ENCODE results near the gene GALNT17.
"Not testable (repeated sequence)": the region's sequence is repeated elsewhere in the genome, so short reads cannot be mapped to it uniquely, and the experiment has no call there.

GALNT17 gene

GRCh38 chr7:71638108-71638507, 506.2 kb downstream of the GALNT17 start:
- no peak for DNase-seq

GRCh38 chr7:71639382-71640085, 507.6 kb downstream of the GALNT17 start:
- DNase-seq, result no peak

- DNase-seq, result not testable (repeated sequence)
Measured at GRCh38 chr7:71643031-71643430, 511.1 kb downstream of the GALNT17 start.

GRCh38 chr7:71645836-71646235, 513.9 kb downstream of the GALNT17 start:
- DNase-seq, result no peak

GRCh38 chr7:71649812-71650211, 517.9 kb downstream of the GALNT17 start:
- no peak for DNase-seq

GRCh38 chr7:71650653-71651337, 518.9 kb downstream of the GALNT17 start:
- no peak for DNase-seq

- DNase-seq, result no peak
Measured at GRCh38 chr7:71652510-71652909, 520.6 kb downstream of the GALNT17 start.

GRCh38 chr7:71657386-71657785, 525.4 kb downstream of the GALNT17 start:
- DNase-seq, result no peak

GRCh38 chr7:71659622-71660021, 527.7 kb downstream of the GALNT17 start:
- DNase-seq, result no peak

GRCh38 chr7:71661671-71662224, 529.8 kb downstream of the GALNT17 start:
- no peak for DNase-seq

GRCh38 chr7:71665716-71666115, 533.8 kb downstream of the GALNT17 start:
- no peak for DNase-seq

GRCh38 chr7:71668572-71668971, 536.6 kb downstream of the GALNT17 start:
- DNase-seq, result no peak

GRCh38 chr7:71679480-71679879, 547.5 kb downstream of the GALNT17 start:
- no peak for DNase-seq

GRCh38 chr7:71682181-71682580, 550.2 kb downstream of the GALNT17 start:
- DNase-seq, result no peak

GRCh38 chr7:71682841-71683781, 551.2 kb downstream of the GALNT17 start:
- DNase-seq, result no peak

GRCh38 chr7:71687286-71687685, 555.3 kb downstream of the GALNT17 start:
- DNase-seq, result no peak

- no peak for DNase-seq
Measured at GRCh38 chr7:71687831-71688599, 556.1 kb downstream of the GALNT17 start.

- no peak for DNase-seq
Measured at GRCh38 chr7:71691538-71691937, 559.6 kb downstream of the GALNT17 start.

- no peak for DNase-seq
Measured at GRCh38 chr7:71694665-71695064, 562.7 kb downstream of the GALNT17 start.

- DNase-seq, result no peak
Measured at GRCh38 chr7:71695186-71695585, 563.2 kb downstream of the GALNT17 start.

GRCh38 chr7:71696511-71696910, 564.6 kb downstream of the GALNT17 start:
- no peak for DNase-seq

GRCh38 chr7:71697400-71697799, 565.5 kb downstream of the GALNT17 start:
- no peak for DNase-seq

All from OCI-M1 (cell line).